Progenitor cell of endocrine pancreas (in vitro differentiated cells): ENCODE results near the gene PIPOX. TPM values are rescaled to one million over a fixed set of nuclear protein-coding genes. Genes with fewer than 3 reads are reported as not detected.

Experiments used
- DNase-seq: peaks from one replicate; pipeline ENCODE4 v3.0.0; 2021; ENCODE audit warnings: low spot score; ENCODE audit not compliant: unreplicated experiment
- H3K27ac Mint-ChIP-seq: 2 replicates; pipeline ENCODE4 v1.8.0; 2021; ENCODE audit warnings: mild to moderate bottlenecking, moderate library complexity, mixed read lengths
- H3K27me3 Mint-ChIP-seq: 2 replicates; pipeline ENCODE4 v1.8.0; 2021; ENCODE audit warnings: mixed read lengths
- H3K36me3 Mint-ChIP-seq: 2 replicates; pipeline ENCODE4 v1.8.0; 2022; ENCODE audit warnings: mixed read lengths; ENCODE audit not compliant: insufficient read depth
- H3K4me1 Mint-ChIP-seq: 2 replicates; pipeline ENCODE4 v1.8.0; 2021; ENCODE audit warnings: low read depth, mixed read lengths
- H3K4me3 Mint-ChIP-seq: 2 replicates; pipeline ENCODE4 v1.8.0; 2021; ENCODE audit warnings: low read depth, mild to moderate bottlenecking, moderate library complexity, mixed read lengths
- H3K9me3 Mint-ChIP-seq: 2 replicates; pipeline ENCODE4 v1.8.0; 2021; ENCODE audit warnings: low read depth, mixed read lengths
- total RNA-seq: library from RNA; stranded (reverse); gene quantifications from 2 replicates; pipeline ENCODE4 v1.2.1, GENCODE V29; 2021
- TF ChIP-seq, protein P1 (sequence below): fragments of 200-600 bp; sonication (generic); IDR thresholded peaks from one replicate; pipeline ENCODE4 v1.5.0; 2021; ENCODE audit warnings: antibody characterized with exemption, mild to moderate bottlenecking; ENCODE audit not compliant: unreplicated experiment

The PIPOX gene
- total RNA-seq, 1 donor from 2014 or later, result 5.3 TPM

DNA sequence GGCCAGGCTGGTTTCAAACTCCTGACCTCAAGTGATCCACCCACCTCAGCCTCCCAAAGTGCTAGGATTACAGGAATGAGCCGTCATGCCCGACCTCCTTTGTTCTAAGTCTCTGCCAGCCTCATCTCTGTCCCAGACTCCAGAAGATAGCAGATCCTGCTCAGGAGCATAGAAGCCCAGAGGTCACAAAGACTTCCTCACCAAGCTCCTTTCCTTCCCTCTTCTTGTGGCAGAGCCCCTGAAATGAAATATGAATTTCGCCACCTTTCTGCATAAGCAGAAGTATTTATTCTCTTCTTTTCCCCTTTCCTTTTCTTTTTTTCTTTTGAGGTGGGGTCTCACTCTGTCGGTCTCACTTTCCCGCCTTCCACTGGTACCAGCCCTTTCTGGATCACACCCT lies 11.5 kb upstream of the PIPOX start:
- Mint-ChIP-seq H3K4me3 (no peak overlapping the region), H3K27me3 (peaks cover 61% of the 10 kb centered on the region), H3K4me1 (no peaks in the 10 kb centered on the region), H3K9me3 (peaks cover 11% of the 10 kb centered on the region), H3K27ac (no peak overlapping the region), H3K36me3 (peaks cover 2% of the 10 kb centered on the region)
- TF ChIP-seq, protein P1, sequence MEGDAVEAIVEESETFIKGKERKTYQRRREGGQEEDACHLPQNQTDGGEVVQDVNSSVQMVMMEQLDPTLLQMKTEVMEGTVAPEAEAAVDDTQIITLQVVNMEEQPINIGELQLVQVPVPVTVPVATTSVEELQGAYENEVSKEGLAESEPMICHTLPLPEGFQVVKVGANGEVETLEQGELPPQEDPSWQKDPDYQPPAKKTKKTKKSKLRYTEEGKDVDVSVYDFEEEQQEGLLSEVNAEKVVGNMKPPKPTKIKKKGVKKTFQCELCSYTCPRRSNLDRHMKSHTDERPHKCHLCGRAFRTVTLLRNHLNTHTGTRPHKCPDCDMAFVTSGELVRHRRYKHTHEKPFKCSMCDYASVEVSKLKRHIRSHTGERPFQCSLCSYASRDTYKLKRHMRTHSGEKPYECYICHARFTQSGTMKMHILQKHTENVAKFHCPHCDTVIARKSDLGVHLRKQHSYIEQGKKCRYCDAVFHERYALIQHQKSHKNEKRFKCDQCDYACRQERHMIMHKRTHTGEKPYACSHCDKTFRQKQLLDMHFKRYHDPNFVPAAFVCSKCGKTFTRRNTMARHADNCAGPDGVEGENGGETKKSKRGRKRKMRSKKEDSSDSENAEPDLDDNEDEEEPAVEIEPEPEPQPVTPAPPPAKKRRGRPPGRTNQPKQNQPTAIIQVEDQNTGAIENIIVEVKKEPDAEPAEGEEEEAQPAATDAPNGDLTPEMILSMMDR, result no peak
- no peak for DNase-seq

DNA sequence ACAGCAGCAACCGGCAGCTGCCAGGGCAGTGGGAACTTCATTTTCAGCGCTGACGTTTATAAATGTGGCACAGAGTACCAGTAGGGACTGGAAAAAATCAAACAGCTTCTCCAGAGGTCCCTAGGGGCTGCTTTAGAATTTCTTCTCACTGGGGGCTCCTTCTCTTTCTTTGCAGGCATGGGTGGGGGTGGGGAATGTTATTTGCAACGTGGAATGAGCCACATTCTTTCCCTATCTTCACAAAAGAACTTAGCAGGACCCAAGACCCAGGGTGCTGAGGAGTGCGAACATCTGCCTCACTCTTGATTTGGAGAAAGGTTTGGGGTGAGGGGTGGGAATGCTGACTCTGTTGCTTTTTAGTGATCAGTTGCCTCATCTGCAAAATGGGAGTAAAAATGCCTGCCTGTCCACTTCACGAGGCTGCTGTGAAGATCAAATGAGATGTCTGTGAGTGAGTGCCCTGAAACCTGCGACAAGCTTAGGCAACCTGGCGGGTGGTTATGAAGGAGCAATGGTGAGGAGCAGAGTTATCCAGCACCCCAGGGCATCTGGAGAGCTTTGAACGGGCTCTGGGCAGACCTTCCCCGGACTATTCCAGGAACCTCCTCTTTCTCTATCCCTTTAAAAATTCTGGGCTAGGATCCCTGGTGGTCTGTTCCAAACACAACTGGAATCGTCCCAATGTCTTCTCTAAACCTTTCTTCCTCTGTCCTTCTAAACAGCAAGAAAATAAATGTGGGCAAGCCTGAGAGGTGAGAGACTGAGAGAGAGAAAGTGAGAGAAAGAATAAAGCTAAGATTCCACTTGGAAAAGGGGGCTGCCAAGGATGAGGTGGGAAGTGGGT lies 10.7 kb upstream of the PIPOX start:
- Mint-ChIP-seq H3K4me3 (no peak overlapping the region), H3K27me3 (peaks cover 57% of the 10 kb centered on the region), H3K27ac (no peak overlapping the region), H3K4me1 (no peaks in the 10 kb centered on the region), H3K9me3 (peaks cover 11% of the 10 kb centered on the region), H3K36me3 (peaks cover 2% of the 10 kb centered on the region)
- no peak for DNase-seq
- TF ChIP-seq, protein P1, result no peak

DNA sequence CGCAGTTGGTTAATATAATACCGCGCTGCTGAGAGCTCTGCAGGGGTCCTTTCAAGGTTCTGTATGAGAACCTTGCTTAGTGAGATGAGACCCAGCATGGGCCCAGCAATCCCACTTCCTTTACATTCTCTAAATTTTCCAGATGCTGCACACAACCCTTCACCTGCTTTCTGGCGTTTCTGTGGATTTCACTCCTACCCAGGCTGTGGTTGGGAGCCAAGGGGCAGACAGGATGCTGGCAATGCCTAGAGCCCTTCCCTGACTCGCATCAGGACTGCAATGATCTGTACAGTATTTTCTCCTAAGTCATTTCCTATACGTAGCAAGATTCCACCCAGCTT lies 10.1 kb upstream of the PIPOX start:
- Mint-ChIP-seq H3K27me3 (peaks cover 51% of the 10 kb centered on the region), H3K4me1 (no peaks in the 10 kb centered on the region), H3K27ac (no peak overlapping the region), H3K36me3 (peaks cover 2% of the 10 kb centered on the region), H3K9me3 (peaks cover 11% of the 10 kb centered on the region), H3K4me3 (no peak overlapping the region)
- no peak for DNase-seq
- TF ChIP-seq, protein P1, result no peak

GRCh38 chr17:29034510-29034909 lies 8.4 kb upstream of the PIPOX start:
- H3K9me3 Mint-ChIP-seq, result peaks cover 11% of the 10 kb centered on the region
- H3K4me1 Mint-ChIP-seq, result no peaks in the 10 kb centered on the region
- peaks cover 2% of the 10 kb centered on the region for H3K36me3 Mint-ChIP-seq
- H3K4me3 Mint-ChIP-seq, result no peak overlapping the region
- H3K27ac Mint-ChIP-seq, result no peak overlapping the region
- peaks cover 42% of the 10 kb centered on the region for H3K27me3 Mint-ChIP-seq
- TF ChIP-seq, protein P1, result no peak
- DNase-seq, result no peak

DNA sequence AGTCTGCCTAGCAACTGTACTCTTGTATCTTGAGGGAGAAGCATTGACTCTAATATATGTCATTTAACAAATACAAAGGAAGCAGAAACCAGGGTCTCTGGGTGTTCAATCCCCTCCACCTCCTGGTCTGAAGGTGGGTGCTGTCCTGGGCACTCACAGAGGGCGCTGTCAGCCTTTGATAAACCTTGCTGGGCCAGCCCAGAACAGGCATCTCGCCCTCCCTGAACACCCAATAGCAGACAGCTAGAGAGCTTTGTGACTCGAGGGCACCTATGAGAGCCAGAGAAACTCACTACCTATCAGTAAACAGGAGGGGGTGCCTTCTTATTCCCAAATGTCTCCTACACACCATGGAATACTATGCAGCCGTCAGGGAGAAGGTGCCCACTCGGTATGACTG lies 6.4 kb upstream of the PIPOX start:
- Mint-ChIP-seq H3K27me3 (peaks cover 31% of the 10 kb centered on the region), H3K4me1 (no peaks in the 10 kb centered on the region), H3K4me3 (no peak overlapping the region), H3K27ac (no peak overlapping the region), H3K36me3 (peaks cover 2% of the 10 kb centered on the region), H3K9me3 (peaks cover 11% of the 10 kb centered on the region)
- no peak for DNase-seq
- TF ChIP-seq, protein P1, result no peak
